ENCODE measurements around the gene RTN4IP1. TPM values are rescaled to one million over a fixed set of nuclear protein-coding genes. Genes with fewer than 3 reads are reported as not detected.

The RTN4IP1 gene
- polyA plus RNA-seq, 1 donor from 2014 or later, result 8.5 TPM

GRCh38 chr6:106626485-106626884, 2.8 kb downstream of the RTN4IP1 start (continued):
- TF ChIP-seq EZH2 (IDR thresholded peaks at IDR 0.05; ENCODE audit: borderline replicate concordance, insufficient read depth, low read length, poor library complexity, severe bottlenecking) (no peak), SMC3 (conservative IDR thresholded peaks at IDR 0.05; ENCODE audit: poor library complexity) (no peak)

DNA sequence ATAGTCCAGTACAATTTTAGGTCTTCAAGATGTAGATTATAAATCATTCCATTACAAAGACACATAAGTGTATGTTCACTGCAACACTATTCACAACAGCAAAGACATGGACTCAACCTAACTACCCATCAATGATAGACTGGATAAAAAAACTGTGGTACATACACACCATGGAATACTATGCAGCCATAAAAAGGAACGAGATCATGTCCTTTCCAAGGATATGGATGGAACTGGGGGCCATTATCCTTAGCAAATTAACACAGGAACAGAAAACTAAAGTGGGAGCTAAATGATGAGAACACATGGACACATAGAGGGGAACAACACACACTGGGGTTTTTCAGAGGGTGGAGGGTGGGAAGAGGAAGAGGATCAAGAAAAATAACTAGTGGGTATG, 6.3 kb downstream of the RTN4IP1 start:
- Histone ChIP-seq H3K79me2 (replicated peaks; ENCODE audit: insufficient read depth, low read length) (no peaks in the 10 kb centered on the region), H3K27ac (ENCODE audit: low read length) (no peak overlapping the region), H3K27me3 (ENCODE audit: insufficient read depth, low read depth, low read length) (no peaks in the 10 kb centered on the region), H4K20me1 (ENCODE audit: insufficient read depth) (no peaks in the 10 kb centered on the region), H3K4me3 (ENCODE audit: low read length) (no peak overlapping the region), H3F3A (ENCODE audit: insufficient read depth, low read length, poor library complexity, severe bottlenecking) (no peaks in the 10 kb centered on the region), H3K4me2 (ENCODE audit: low read length) (no peak overlapping the region), H3K9ac (ENCODE audit: low read length) (no peak overlapping the region), H3K9me3 (ENCODE audit: low read length) (no peaks in the 10 kb centered on the region), H3K9me2 (ENCODE audit: insufficient read depth, low read length) (no peaks in the 10 kb centered on the region), H2AFZ (ENCODE audit: low read depth, low read length) (no peak overlapping the region), H3K36me3 (ENCODE audit: insufficient read depth, low read length) (no peaks in the 10 kb centered on the region)
- no peak for TF ChIP-seq TAF1 (IDR thresholded peaks at IDR 0.05; ENCODE audit: low read depth)
- TF ChIP-seq EP300 (conservative IDR thresholded peaks at IDR 0.05; ENCODE audit: poor library complexity, severe bottlenecking), result no peak
- no peak for TF ChIP-seq REST (IDR thresholded peaks at IDR 0.05; ENCODE audit: borderline replicate concordance)
- TF ChIP-seq, protein P1, sequence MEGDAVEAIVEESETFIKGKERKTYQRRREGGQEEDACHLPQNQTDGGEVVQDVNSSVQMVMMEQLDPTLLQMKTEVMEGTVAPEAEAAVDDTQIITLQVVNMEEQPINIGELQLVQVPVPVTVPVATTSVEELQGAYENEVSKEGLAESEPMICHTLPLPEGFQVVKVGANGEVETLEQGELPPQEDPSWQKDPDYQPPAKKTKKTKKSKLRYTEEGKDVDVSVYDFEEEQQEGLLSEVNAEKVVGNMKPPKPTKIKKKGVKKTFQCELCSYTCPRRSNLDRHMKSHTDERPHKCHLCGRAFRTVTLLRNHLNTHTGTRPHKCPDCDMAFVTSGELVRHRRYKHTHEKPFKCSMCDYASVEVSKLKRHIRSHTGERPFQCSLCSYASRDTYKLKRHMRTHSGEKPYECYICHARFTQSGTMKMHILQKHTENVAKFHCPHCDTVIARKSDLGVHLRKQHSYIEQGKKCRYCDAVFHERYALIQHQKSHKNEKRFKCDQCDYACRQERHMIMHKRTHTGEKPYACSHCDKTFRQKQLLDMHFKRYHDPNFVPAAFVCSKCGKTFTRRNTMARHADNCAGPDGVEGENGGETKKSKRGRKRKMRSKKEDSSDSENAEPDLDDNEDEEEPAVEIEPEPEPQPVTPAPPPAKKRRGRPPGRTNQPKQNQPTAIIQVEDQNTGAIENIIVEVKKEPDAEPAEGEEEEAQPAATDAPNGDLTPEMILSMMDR (IDR thresholded peaks at IDR 0.05; ENCODE audit: poor library complexity, severe bottlenecking), result no peak
- TF ChIP-seq POLR2AphosphoS5 (IDR thresholded peaks at IDR 0.05), result no peak
- TF ChIP-seq RAD21 (conservative IDR thresholded peaks at IDR 0.05), result no peak
- TF ChIP-seq MXI1 (conservative IDR thresholded peaks at IDR 0.05; ENCODE audit: poor library complexity, severe bottlenecking), result no peak
- no peak for TF ChIP-seq EZH2 (IDR thresholded peaks at IDR 0.05; ENCODE audit: borderline replicate concordance, insufficient read depth, low read length, poor library complexity, severe bottlenecking)
- no peak for TF ChIP-seq SMC3 (conservative IDR thresholded peaks at IDR 0.05; ENCODE audit: poor library complexity)

DNA sequence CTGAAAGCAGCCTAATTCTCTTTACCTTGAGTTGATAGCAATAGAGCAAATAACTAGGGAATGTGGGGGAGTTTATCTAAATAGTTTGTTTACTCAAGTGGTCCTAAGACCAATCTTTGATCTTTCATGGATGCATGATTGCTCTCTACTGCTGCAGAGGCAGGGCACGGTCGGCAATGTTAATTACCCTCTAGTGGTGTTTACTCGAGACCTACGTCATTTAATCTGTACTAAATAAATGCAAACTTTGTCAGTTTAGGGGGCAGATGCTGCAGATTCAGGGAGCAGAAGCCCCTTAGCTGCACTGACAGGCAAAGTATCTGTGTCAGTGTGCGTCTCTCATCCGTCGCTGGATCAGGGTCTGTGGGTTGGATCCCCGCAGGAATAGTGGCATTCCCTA, 6.9 kb downstream of the RTN4IP1 start:
- Histone ChIP-seq H3K27ac (ENCODE audit: low read length) (no peak overlapping the region), H3K36me3 (ENCODE audit: insufficient read depth, low read length) (no peaks in the 10 kb centered on the region), H3K27me3 (ENCODE audit: insufficient read depth, low read depth, low read length) (no peaks in the 10 kb centered on the region), H3K4me3 (ENCODE audit: low read length) (no peak overlapping the region), H3K9me3 (ENCODE audit: low read length) (no peaks in the 10 kb centered on the region), H3K9me2 (ENCODE audit: insufficient read depth, low read length) (no peaks in the 10 kb centered on the region), H4K20me1 (ENCODE audit: insufficient read depth) (no peaks in the 10 kb centered on the region), H3K9ac (ENCODE audit: low read length) (no peak overlapping the region), H3K4me2 (ENCODE audit: low read length) (no peak overlapping the region), H2AFZ (ENCODE audit: low read depth, low read length) (no peak overlapping the region), H3F3A (ENCODE audit: insufficient read depth, low read length, poor library complexity, severe bottlenecking) (no peaks in the 10 kb centered on the region), H3K79me2 (replicated peaks; ENCODE audit: insufficient read depth, low read length) (no peaks in the 10 kb centered on the region)
- no peak for TF ChIP-seq MXI1 (conservative IDR thresholded peaks at IDR 0.05; ENCODE audit: poor library complexity, severe bottlenecking)
- no peak for TF ChIP-seq EP300 (conservative IDR thresholded peaks at IDR 0.05; ENCODE audit: poor library complexity, severe bottlenecking)
- TF ChIP-seq RAD21 (conservative IDR thresholded peaks at IDR 0.05), result no peak
